Measurements from ENCODE around the gene ARID1B. TPM values are rescaled to one million over a fixed set of nuclear protein-coding genes. Genes with fewer than 3 reads are reported as not detected.

ARID1B gene
- total and polyA plus RNA-seq, 2 of the 13 experiments (the other 11 are each of a cell fraction or from before 2014, with no cell fraction given) = 20.1 to 32.6 TPM

DNA sequence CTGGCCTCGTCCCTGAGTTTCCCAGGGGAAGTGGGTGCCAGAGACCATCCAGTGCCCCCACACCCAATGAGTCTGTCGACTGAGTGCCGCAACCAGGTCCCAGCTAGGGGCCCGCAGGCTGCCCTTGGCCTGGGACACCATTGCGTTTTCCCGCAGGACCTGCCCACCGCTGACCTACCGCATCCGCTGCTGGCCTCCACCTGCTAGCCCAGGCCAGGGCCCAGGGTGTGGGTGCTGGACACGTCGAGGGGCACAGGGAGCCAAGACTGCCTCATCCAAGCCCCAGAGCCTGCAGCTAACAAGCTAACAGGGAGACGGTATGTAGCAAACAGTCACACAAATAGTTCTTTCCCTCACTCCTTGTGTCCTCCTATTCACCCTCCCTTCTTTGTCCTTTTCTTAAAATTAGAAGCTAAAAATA lies 448.4 kb downstream of the ARID1B start:
- POLR2A ChIA-PET = no interaction called here
- BruUV-seq (replicated peaks) = no TSS peak
- Histone ChIP-seq H3K4me2 (ENCODE audit: low read depth, low read length) (no peak overlapping the region), H3K27me3 (ENCODE audit: control insufficient read depth in 1 of 2, insufficient read depth in 2 of 2, low read length in 2 of 2) (peaks cover 15 to 68% of the 10 kb centered on the region in 2 experiments), H3K4me3 (replicated peaks in 1 of 3; ENCODE audit: insufficient read depth in 1 of 3, low read depth in 2 of 3, low read length in 3 of 3) (no peak overlapping the region), H3K79me2 (ENCODE audit: insufficient read depth, low read length) (no peaks in the 10 kb centered on the region), H3K27ac (ENCODE audit: extremely low read length, insufficient read depth, low read length) (no peak overlapping the region), H3K4me1 (ENCODE audit: insufficient read depth, low read length) (peaks cover 10% of the 10 kb centered on the region), H3K9me3 (ENCODE audit: low read length) (no peaks in the 10 kb centered on the region), H3K36me3 (replicated peaks in 1 of 2; ENCODE audit: control insufficient read depth in 1 of 2, insufficient read depth in 2 of 2, low read length in 2 of 2) (no peaks in the 10 kb centered on the region), H3K9ac (ENCODE audit: insufficient read depth, low read depth, low read length) (no peak overlapping the region), H2AFZ (ENCODE audit: low read length) (no peak overlapping the region), H4K20me1 (ENCODE audit: insufficient read depth, low read length) (no peaks in the 10 kb centered on the region)
- no peak for DNase-seq (ENCODE audit: low spot score)
- CTCF ChIA-PET (ENCODE audit: low intra/inter-chr PET ratio, low total read pairs) = no interaction called here
- 58% methylated on average over 11 of the region's 12 CpGs for WGBS (ENCODE audit: low lambda C conversion rate)
- intact Hi-C loops (cut with micrococcal nuclease; ENCODE audit: unreplicated experiment) = no loop called here
- in situ Hi-C loops (cut with HindIII; ENCODE audit: extremely low pct_ligation_motif_present, low pct_unique_long_range_greater_than_20kb) = loop anchor here (5.0 kb wide), 1 partner anchor 47 kb away; no protein-coding TSS in a partner anchor
- ATAC-seq = no peak
- no peak for FAIRE-seq
- no peak for TF ChIP-seq PCBP1 (IDR thresholded peaks at IDR 0.05; ENCODE audit: borderline replicate concordance, low read depth, low read length)
- 0 out of 2 replicates have a peak, but pooled peaks have one; percentile 12 for TF ChIP-seq ZNF768 (CRISPR knock-in tag; IDR thresholded peaks at IDR 0.05)

DNA sequence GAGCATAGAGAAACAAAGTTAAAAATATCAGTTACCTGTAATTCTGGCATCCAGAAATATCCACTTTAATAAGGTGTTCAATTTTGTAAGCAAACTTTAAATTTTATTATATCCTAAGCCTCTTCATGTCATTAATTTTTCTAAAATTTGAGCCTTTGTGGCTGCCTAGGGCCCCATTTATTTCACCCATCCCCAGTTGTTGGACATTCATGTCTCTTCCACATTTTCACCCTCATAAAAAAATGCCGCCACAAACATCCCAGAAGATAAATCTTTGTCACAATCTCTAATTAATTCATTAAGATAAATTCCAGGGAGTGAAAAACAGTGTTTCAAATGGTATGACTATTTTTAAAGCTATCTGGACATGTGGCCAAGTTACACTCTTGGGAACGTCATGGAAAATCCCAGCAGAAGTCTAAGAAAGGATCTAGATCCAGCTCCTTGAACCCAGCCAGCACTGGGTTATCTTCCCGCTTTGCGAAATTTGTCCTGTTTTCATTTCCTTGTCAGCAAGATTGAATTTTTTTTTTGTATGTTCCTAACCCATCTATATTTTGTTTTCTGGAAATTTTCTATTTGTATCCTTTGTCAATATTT lies 448.9 kb downstream of the ARID1B start:
- no TSS peak for BruUV-seq (replicated peaks)
- DNase-seq (ENCODE audit: low spot score) = no peak
- ATAC-seq = no peak
- FAIRE-seq = no peak
- no peak overlapping the region for H3K4me3 ChIP-seq (replicated peaks in 1 of 3; ENCODE audit: insufficient read depth in 1 of 3, low read depth in 2 of 3, low read length in 3 of 3)
- no peaks in the 10 kb centered on the region for H3K79me2 ChIP-seq (ENCODE audit: insufficient read depth, low read length)
- ChIA-PET POLR2A (no interaction called here), CTCF (ENCODE audit: low intra/inter-chr PET ratio, low total read pairs) (no interaction called here)
- H3K36me3 ChIP-seq (replicated peaks in 1 of 2; ENCODE audit: control insufficient read depth in 1 of 2, insufficient read depth in 2 of 2, low read length in 2 of 2) = no peaks in the 10 kb centered on the region
- no peak overlapping the region for H3K4me2 ChIP-seq (ENCODE audit: low read depth, low read length)
- in situ Hi-C loops (cut with HindIII; ENCODE audit: extremely low pct_ligation_motif_present, low pct_unique_long_range_greater_than_20kb) (loop anchor here (5.0 kb wide), 1 partner anchor 46 kb away; no protein-coding TSS in a partner anchor), intact Hi-C loops (cut with micrococcal nuclease; ENCODE audit: unreplicated experiment) (loop anchor here (2.0 kb wide), 1 partner anchor 49 kb away; no protein-coding TSS in a partner anchor)
- H3K4me1 ChIP-seq (ENCODE audit: insufficient read depth, low read length) = peaks cover 5% of the 10 kb centered on the region
- no peak for TF ChIP-seq ETV5 (CRISPR knock-in tag; IDR thresholded peaks at IDR 0.05; ENCODE audit: borderline replicate concordance)
- TF ChIP-seq EED (CRISPR knock-in tag; IDR thresholded peaks at IDR 0.05) = no peak
- no peak for TF ChIP-seq TRIM24 (CRISPR knock-in tag; IDR thresholded peaks at IDR 0.05)
- no peak for TF ChIP-seq ZNF3 (CRISPR knock-in tag; IDR thresholded peaks at IDR 0.05)
- TF ChIP-seq NFE2L2 (IDR thresholded peaks at IDR 0.05; ENCODE audit: low read length) = no peak
- no peak for TF ChIP-seq RFX1 (IDR thresholded peaks at IDR 0.05)
- no peak for TF ChIP-seq ZFAT (CRISPR knock-in tag; conservative IDR thresholded peaks at IDR 0.05)
- TF ChIP-seq, protein P1, sequence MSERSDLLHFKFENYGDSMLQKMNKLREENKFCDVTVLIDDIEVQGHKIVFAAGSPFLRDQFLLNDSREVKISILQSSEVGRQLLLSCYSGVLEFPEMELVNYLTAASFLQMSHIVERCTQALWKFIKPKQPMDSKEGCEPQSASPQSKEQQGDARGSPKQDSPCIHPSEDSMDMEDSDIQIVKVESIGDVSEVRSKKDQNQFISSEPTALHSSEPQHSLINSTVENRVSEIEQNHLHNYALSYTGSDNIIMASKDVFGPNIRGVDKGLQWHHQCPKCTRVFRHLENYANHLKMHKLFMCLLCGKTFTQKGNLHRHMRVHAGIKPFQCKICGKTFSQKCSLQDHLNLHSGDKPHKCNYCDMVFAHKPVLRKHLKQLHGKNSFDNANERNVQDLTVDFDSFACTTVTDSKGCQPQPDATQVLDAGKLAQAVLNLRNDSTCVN (CRISPR knock-in tag; IDR thresholded peaks at IDR 0.05; ENCODE audit: borderline replicate concordance) = no peak
- 60% methylated on average over 4 of the region's 4 CpGs for WGBS (ENCODE audit: low lambda C conversion rate)
- no peak overlapping the region for H2AFZ ChIP-seq (ENCODE audit: low read length)
- peaks cover 15 to 73% of the 10 kb centered on the region in 2 experiments for H3K27me3 ChIP-seq (ENCODE audit: control insufficient read depth in 1 of 2, insufficient read depth in 2 of 2, low read length in 2 of 2)
- H3K9ac ChIP-seq (ENCODE audit: insufficient read depth, low read depth, low read length) = no peak overlapping the region
- H4K20me1 ChIP-seq (ENCODE audit: insufficient read depth, low read length) = no peaks in the 10 kb centered on the region
- no peak overlapping the region for H3K27ac ChIP-seq (ENCODE audit: extremely low read length, insufficient read depth, low read length)
- H3K9me3 ChIP-seq (ENCODE audit: low read length) = no peaks in the 10 kb centered on the region
